Skeletal muscle satellite cell (primary cell): ENCODE measurements around the gene SCN1A.

Experiments used
- H3K27me3 ChIP-seq: 2 replicates; pipeline ENCODE4 v1.7.0; 2013; ENCODE audit warnings: low read length; ENCODE audit not compliant: control insufficient read depth, insufficient read depth
- H3K36me3 ChIP-seq: 2 replicates; pipeline ENCODE4 v1.7.0; 2013; ENCODE audit warnings: mild to moderate bottlenecking, control low read depth, low read length; ENCODE audit not compliant: insufficient read depth
- H3K4me1 ChIP-seq: 2 replicates; pipeline ENCODE4 v1.7.0; 2013; ENCODE audit warnings: low read length; ENCODE audit not compliant: control insufficient read depth, insufficient read depth
- H3K4me2 ChIP-seq: 2 replicates; pipeline ENCODE4 v1.7.0; 2013; ENCODE audit warnings: mild to moderate bottlenecking, low read length
- H3K4me3 ChIP-seq: 2 replicates; pipeline ENCODE4 v1.7.0; 2013; ENCODE audit warnings: low read length
- H3K9ac ChIP-seq: 2 replicates; pipeline ENCODE4 v1.7.0; 2013; ENCODE audit warnings: mild to moderate bottlenecking, low read depth, low read length, moderate library complexity
- H3K9me3 ChIP-seq: replicated peaks from 2 replicates; pipeline ENCODE4 v1.7.0; 2013; ENCODE audit warnings: mild to moderate bottlenecking, control low read depth, low read length

Gene SCN1A

DNA sequence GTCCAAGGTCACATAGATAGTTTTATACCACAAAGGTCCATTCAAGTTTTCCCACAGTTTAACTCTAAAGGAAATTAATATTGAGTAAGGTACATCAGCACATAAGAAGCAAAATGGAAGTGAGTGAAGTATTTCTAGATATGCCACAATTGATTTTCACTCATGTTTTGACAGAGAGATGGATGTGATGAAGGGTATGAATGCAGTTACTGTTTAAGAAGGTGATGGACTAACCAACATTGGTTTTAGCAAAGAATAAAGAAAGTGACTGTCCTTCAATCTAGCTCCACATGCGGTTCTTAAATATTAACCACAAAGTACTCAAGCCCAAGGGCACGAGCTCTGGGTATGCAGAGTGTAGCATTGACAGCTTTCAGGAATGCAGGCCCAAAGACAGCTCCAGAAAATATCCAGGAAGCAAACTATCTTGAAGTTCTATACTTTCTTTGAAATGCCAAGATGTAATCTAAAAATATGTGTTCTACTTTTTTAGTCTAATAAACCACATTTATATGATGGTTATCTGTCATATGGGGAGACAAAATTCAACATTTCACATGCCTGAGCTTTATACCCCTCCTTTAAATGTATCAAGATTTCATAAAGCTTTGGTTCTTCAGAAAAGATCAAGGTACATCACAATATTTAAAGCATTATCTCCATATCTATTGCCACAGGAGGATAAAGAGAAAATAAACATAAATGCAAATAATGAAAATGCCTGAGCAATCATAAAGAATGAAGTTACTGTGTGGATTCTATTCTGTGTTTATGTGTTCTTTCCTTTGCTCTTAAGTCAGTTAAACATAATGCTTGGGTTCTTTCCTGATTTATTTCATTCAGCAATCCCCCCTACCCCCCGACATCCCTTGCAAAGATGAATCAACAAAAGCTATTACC lies 6.7 kb upstream of the SCN1A start:
- Histone ChIP-seq H3K27me3 (no peaks in the 10 kb centered on the region), H3K4me2 (no peak overlapping the region), H3K9me3 (no peaks in the 10 kb centered on the region), H3K36me3 (no peaks in the 10 kb centered on the region), H3K4me3 (no peak overlapping the region), H3K9ac (no peak overlapping the region), H3K4me1 (no peaks in the 10 kb centered on the region)

DNA sequence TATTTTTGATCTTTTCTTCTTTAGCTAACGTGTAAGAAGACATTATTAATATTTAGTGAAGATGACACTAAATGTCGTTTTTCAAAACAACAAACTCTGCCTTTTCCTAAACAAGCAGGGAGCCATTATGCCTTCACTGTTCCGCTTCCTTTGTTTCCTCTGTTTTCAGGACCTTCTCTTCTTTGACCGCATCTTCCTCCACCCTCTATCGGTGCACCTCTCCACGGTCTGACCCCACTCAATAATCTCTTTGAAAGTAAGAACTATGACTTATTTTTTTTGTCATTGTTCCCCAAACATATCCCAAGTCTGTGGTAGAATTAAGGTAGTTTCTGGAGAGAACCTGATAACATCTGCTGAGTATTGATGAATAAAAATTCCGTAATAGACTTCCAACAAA lies 5.8 kb upstream of the SCN1A start:
- Histone ChIP-seq H3K36me3 (no peaks in the 10 kb centered on the region), H3K4me1 (no peaks in the 10 kb centered on the region), H3K4me2 (no peak overlapping the region), H3K27me3 (no peaks in the 10 kb centered on the region), H3K9me3 (no peaks in the 10 kb centered on the region), H3K4me3 (no peak overlapping the region), H3K9ac (no peak overlapping the region)

DNA sequence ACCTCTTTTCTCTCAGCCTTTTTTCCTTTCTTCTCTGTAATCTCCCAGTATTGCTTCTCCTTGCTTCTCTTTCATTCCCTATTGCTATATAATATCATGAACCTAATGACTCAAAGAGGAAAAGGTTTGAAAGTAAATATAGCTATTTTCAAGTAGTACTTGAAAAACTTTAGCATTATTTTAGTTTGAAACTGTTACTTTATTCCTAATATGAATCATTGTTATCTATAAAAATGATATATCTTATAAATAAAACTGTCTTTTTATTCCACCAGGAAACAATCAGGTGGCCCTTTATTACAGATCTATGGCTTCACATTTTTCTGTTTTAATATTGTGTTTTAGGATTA lies 311 bp upstream of the SCN1A start:
- no peak overlapping the region for H3K4me2 ChIP-seq
- no peaks in the 10 kb centered on the region for H3K4me1 ChIP-seq
- no peak overlapping the region for H3K4me3 ChIP-seq
- no peaks in the 10 kb centered on the region for H3K9me3 ChIP-seq
- no peak overlapping the region for H3K9ac ChIP-seq
- no peaks in the 10 kb centered on the region for H3K27me3 ChIP-seq
- no peaks in the 10 kb centered on the region for H3K36me3 ChIP-seq

DNA sequence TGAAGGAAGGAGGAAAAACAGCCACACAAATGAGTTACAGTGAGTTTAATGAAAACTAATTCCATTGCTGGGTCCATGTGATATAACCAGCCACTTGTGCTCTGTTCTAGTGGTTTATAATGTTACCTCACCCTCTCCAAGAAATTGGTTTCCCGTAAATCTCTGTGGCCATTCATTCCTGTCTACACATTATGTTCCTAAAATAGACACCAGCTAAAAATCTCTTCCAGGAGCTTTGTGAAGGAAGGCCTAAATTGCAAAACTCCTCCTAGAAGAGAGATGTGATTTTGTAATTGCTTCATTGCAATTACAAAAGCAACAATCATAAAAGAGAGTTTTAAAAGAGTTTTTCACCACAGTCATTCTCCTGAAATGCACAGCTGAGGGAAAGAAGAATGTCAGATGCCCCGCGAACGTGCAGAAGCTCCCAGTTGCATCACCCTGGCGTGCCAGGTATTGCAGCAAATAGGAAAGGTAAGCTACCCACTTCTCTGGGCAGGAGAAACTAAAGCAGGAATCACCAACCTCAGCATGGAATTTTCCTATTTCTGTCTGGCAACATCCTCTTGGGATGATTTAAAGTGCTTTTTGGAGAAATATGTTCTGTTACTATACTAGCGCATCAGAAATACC lies 1.7 kb downstream of the SCN1A start:
- H3K9me3 ChIP-seq = no peaks in the 10 kb centered on the region
- H3K36me3 ChIP-seq = no peaks in the 10 kb centered on the region
- H3K4me1 ChIP-seq = no peaks in the 10 kb centered on the region
- H3K9ac ChIP-seq = no peak overlapping the region
- H3K4me2 ChIP-seq = no peak overlapping the region
- no peak overlapping the region for H3K4me3 ChIP-seq
- no peaks in the 10 kb centered on the region for H3K27me3 ChIP-seq

DNA sequence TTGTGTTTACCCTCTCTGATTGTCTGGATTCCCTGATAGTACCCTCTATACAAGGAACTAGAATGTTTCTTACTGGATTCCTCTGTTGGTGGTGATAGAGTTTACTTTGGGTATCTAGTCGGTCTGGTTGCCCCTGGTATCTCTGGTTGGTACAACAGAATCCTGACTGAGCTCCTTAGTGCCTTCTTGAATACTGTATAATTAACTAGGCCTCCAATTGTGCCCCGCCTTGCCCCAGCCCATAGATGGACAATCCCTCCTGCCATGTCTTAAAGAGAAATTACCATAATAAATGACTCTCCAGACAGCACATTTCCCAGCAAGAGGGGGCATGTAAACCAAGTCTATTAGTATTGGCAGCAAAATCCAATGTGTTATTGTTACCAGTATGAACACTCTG lies 2.3 kb downstream of the SCN1A start:
- Histone ChIP-seq H3K4me1 (no peaks in the 10 kb centered on the region), H3K4me2 (no peak overlapping the region), H3K4me3 (no peak overlapping the region), H3K9me3 (no peaks in the 10 kb centered on the region), H3K9ac (no peak overlapping the region), H3K27me3 (no peaks in the 10 kb centered on the region), H3K36me3 (no peaks in the 10 kb centered on the region)

DNA sequence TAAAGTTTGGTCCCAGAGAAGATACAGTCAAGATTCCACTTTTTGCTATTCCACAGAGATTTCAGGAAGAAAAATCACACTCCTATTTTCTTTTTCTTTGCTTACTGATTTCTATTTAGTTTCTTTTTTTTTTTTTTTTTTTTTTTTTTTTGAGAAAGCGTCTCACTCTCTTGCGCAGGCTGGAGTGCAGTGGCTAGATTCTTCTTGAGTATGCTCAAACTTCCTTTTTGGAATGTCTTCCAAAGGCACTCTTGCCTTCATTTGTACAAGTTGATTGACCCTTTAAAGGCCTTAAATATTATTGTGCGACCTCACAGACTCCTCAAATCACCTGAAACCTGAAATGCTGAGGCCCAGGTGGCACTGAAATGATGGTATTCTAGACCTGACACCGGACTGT lies 9.6 kb downstream of the SCN1A start:
- no peak overlapping the region for H3K9ac ChIP-seq

DNA sequence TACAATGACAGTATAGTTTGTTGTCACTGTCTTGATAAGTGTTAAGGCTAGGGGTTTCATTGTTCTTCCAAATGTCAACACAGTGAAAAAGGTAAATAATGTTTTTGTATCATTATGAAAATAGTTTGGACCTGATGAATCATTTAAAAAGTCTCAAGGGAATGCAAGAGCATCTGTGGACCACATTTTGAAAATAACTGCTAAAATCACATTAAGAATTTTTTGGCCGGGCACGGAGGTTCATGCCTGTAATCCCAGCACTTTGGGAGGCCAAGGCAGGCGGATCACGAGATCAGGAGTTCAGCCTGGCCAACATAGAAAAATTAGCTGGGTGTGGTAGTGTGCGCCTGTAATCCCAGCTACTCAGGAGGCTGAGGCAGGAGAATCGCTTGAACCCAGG lies 10.3 kb downstream of the SCN1A start:
- Histone ChIP-seq H3K9me3 (no peaks in the 10 kb centered on the region), H3K4me3 (no peak overlapping the region), H3K9ac (no peak overlapping the region), H3K27me3 (no peaks in the 10 kb centered on the region), H3K36me3 (no peaks in the 10 kb centered on the region), H3K4me2 (no peak overlapping the region), H3K4me1 (peaks cover 3% of the 10 kb centered on the region)

More for the DNA sequence above, 9.6 kb downstream of the SCN1A start:
- Histone ChIP-seq H3K4me3 (no peak overlapping the region), H3K9me3 (no peaks in the 10 kb centered on the region), H3K27me3 (no peaks in the 10 kb centered on the region), H3K4me2 (no peak overlapping the region), H3K36me3 (no peaks in the 10 kb centered on the region), H3K4me1 (no peaks in the 10 kb centered on the region)

DNA sequence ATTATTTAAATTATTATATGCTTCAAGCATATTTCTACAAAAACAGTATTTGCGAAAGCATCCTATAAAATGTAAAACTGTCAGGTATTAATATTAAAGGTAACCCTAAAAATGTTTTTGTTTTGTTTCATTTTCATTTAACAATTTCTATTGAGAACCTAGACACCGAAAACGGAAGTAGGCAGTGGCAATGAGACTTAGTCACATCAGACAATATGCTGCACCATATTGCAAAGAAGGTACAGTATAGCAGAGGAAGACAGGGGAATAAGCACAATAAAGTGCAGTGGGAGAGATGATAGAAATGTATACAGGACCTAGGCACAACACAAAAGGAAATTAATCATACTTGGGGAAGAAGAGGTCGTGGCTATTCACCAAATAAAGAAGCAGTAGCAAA lies 12.2 kb downstream of the SCN1A start:
- Histone ChIP-seq H3K27me3 (no peaks in the 10 kb centered on the region), H3K4me1 (peaks cover 12% of the 10 kb centered on the region), H3K9ac (no peak overlapping the region), H3K9me3 (no peaks in the 10 kb centered on the region), H3K36me3 (no peaks in the 10 kb centered on the region), H3K4me3 (no peak overlapping the region), H3K4me2 (no peak overlapping the region)

DNA sequence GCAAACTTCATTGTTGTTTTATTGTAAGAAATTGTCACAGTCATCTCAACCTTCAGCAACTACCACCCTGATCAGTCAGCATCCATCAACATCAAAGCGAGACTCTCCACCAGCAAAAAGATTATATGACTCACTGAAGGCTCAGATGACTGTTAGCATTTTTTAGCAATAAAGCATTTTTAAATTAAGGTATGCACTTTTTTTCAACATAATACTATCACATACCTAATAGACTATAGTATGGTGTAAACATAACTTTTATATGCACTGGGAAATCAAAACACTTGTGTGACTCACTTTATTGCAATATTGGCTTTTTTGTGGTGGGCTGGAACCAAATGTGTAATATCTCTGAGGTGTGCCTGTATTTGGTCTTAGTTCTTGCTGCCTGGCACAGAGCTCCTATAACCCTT lies 15.6 kb downstream of the SCN1A start:
- Histone ChIP-seq H3K4me3 (no peak overlapping the region), H3K27me3 (no peaks in the 10 kb centered on the region), H3K9ac (no peak overlapping the region), H3K9me3 (no peaks in the 10 kb centered on the region), H3K4me2 (no peak overlapping the region), H3K4me1 (peaks cover 12% of the 10 kb centered on the region), H3K36me3 (no peaks in the 10 kb centered on the region)

DNA sequence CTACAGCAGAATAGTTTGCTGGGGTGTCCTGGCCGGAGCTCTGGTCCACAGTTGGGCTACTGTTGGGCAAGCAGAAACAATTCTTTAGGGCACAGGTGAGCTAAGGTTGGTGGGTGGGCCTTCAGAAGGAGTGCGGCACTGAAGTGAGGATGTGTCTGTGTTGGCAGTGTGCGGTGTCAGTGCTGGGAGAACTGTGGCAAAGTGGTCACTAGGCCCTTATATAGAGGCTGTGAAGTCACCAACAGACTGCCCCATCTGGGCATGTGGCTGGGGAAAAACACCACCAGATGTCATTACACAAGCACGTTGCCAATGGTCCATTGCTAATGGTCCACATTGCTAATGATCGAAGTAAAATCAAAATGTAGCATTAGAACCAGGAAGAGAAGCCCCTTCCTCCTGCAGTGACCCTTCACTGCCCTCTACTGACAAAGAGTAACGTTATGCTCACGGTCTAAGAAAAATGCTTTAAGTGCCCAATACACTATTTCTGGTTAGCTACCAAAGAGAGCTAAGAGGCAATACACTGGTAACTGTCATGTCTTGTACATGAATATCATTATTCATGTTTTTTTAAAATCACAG lies 21.3 kb downstream of the SCN1A start:
- Histone ChIP-seq H3K4me2 (no peak overlapping the region), H3K36me3 (no peaks in the 10 kb centered on the region)

DNA sequence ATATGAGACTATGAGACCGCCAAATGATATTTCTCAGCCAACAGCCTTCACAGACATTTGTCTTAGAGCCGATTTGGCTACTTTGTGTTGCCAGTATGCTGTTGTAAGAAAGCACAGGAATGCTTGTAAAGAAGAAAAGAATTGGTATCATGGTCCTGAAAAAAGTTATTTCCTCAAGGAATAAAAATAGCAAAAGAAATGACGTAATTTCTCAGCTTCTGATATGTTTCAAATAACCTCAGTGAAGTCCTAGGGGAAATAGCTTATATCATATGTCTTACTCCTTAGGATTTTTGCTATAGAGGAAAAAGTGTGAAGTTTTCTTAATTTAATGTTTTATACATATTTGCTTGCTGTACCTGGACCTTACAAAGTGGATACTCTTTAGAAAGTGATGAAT lies 23.0 kb downstream of the SCN1A start:
- Histone ChIP-seq H3K4me1 (no peaks in the 10 kb centered on the region), H3K27me3 (no peaks in the 10 kb centered on the region), H3K9me3 (no peaks in the 10 kb centered on the region), H3K4me2 (no peak overlapping the region), H3K36me3 (no peaks in the 10 kb centered on the region), H3K9ac (no peak overlapping the region), H3K4me3 (no peak overlapping the region)

More for the DNA sequence above, 21.3 kb downstream of the SCN1A start:
- H3K27me3 ChIP-seq = no peaks in the 10 kb centered on the region
- H3K4me1 ChIP-seq = peaks cover under 1% of the 10 kb centered on the region
- H3K9me3 ChIP-seq = no peaks in the 10 kb centered on the region
- no peak overlapping the region for H3K9ac ChIP-seq
- H3K4me3 ChIP-seq = no peak overlapping the region
